ENCODE results near the gene C2CD5. TPM values are rescaled to one million over a fixed set of nuclear protein-coding genes. Genes with fewer than 3 reads are reported as not detected.

C2CD5 gene
- total RNA-seq, 4 donors from 2014 or later: 52.7 to 77.4 (median 55.8) TPM

DNA sequence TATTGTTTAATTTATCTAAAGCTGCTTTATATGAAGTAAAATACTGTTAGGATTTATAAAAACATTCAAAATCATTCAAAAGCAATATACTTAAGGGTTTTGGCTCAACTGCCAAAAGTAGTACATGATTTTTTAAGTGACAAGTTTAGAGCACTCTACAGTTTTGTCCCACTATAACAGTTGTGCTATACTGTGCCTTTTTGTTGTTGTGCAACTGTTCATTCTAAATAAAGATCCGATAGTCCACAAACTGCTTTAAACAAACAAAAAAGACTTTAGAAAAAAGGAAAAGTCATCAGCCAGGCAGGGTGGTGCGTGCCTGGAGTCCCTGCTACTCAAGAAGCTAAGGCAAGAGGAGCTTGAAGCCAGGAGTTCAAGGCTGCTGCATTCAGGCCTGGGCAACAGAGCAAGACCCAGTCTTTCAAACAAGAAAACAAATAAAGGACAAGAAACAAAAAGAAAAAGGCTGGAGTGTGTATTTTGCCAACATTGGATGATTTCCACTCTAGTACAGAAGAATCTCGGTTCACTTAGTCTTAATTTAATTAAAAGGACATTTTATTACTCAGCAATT is 7.3 kb downstream of the C2CD5 start:
- H3K27ac ChIP-seq: no peak overlapping the region
- intact Hi-C loops (cut with DNase I): no loop called here

DNA sequence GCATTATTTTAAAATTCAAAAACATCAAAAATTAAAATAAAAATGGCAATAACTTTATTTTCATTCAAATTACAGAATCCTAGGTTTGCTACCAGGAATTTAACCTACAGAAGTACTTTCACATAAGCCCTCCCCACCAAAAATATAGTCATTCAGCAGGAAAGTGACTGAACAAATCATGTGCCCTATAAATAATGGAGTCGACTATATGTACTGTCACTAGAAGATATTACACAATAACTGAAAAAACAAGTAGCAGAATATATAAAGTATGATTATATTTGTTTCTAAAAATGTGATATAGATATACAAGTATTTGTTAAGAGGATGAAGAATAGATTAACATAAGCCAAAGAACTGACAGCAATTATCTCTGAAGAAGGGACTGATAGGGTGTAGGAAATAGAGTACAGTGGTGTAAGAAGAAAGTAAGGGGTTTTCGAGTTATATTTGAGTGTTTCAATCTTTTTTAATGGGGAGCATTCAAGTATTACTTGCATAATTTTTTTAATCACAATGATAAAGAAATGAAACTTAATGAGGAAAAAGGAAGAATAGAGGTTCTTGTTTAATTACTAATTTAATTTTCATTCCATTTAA is 7.9 kb downstream of the C2CD5 start:
- no peaks in the 10 kb centered on the region for H3K27me3 ChIP-seq

More for the DNA sequence above, 7.3 kb downstream of the C2CD5 start:
- peaks cover 12% of the 10 kb centered on the region in 2 donors for H3K4me1 ChIP-seq
- no peak for TF ChIP-seq POLR2A (IDR thresholded peaks at IDR 0.05)
- TF ChIP-seq, protein P1, sequence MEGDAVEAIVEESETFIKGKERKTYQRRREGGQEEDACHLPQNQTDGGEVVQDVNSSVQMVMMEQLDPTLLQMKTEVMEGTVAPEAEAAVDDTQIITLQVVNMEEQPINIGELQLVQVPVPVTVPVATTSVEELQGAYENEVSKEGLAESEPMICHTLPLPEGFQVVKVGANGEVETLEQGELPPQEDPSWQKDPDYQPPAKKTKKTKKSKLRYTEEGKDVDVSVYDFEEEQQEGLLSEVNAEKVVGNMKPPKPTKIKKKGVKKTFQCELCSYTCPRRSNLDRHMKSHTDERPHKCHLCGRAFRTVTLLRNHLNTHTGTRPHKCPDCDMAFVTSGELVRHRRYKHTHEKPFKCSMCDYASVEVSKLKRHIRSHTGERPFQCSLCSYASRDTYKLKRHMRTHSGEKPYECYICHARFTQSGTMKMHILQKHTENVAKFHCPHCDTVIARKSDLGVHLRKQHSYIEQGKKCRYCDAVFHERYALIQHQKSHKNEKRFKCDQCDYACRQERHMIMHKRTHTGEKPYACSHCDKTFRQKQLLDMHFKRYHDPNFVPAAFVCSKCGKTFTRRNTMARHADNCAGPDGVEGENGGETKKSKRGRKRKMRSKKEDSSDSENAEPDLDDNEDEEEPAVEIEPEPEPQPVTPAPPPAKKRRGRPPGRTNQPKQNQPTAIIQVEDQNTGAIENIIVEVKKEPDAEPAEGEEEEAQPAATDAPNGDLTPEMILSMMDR (IDR thresholded peaks at IDR 0.05): no peak
- WGBS, 2 donors: 63 to 65% methylated on average over 3 of the region's 3 CpGs
- no peaks in the 10 kb centered on the region for H3K27me3 ChIP-seq
- H3K9me3 ChIP-seq: no peaks in the 10 kb centered on the region
- peak in 1 of 2 donors; percentile 8 for DNase-seq
- no peak overlapping the region for H3K4me3 ChIP-seq (replicated peaks in 1 of 3)
- H3K36me3 ChIP-seq: peaks cover 0 to 7% of the 10 kb centered on the region in 2 donors

DNA sequence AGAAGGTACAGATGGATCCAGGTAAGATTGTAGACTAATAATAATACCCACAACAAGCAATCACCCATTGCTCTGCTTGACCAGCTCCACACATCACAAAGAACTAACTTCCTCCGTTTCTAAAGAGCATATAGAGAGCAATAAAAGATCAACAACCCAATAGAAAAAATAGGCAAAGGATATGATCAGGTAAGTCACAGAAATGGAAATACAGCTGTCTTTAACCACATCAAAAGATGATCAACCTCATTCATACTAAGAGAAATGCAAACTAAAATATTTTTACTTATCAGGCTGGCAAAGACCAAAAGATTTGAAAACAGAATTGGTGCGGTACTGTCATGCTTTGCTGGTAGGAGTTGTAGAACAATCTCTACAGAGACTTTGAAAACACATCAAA is 8.9 kb downstream of the C2CD5 start:
- Histone ChIP-seq H3K27ac (no peak overlapping the region), H3K9me3 (no peaks in the 10 kb centered on the region), H3K27me3 (no peaks in the 10 kb centered on the region), H3K4me3 (replicated peaks in 1 of 3) (no peak overlapping the region), H3K4me1 (peaks cover 0 to 12% of the 10 kb centered on the region in 2 donors), H3K36me3 (peaks cover 0 to 7% of the 10 kb centered on the region in 2 donors)
- no peak for TF ChIP-seq POLR2A (IDR thresholded peaks at IDR 0.05)
- TF ChIP-seq, protein P1 (IDR thresholded peaks at IDR 0.05): no peak
- 75 to 83% methylated on average over 2 of the region's 2 CpGs for WGBS, 2 donors
- intact Hi-C loops (cut with DNase I): no loop called here
- no peak for DNase-seq

More for the DNA sequence above, 7.9 kb downstream of the C2CD5 start:
- no peaks in the 10 kb centered on the region for H3K9me3 ChIP-seq
- intact Hi-C loops (cut with DNase I): no loop called here
- peaks cover 6 to 12% of the 10 kb centered on the region in 2 donors for H3K4me1 ChIP-seq
- WGBS, 2 donors: 87 to 91% methylated on average over 2 of the region's 2 CpGs
- no peak for DNase-seq
- TF ChIP-seq, protein P1 (IDR thresholded peaks at IDR 0.05): no peak
- TF ChIP-seq POLR2A (IDR thresholded peaks at IDR 0.05): no peak
- peaks cover 0 to 7% of the 10 kb centered on the region in 2 donors for H3K36me3 ChIP-seq
- H3K4me3 ChIP-seq (replicated peaks in 1 of 3): no peak overlapping the region
- no peak overlapping the region for H3K27ac ChIP-seq

DNA sequence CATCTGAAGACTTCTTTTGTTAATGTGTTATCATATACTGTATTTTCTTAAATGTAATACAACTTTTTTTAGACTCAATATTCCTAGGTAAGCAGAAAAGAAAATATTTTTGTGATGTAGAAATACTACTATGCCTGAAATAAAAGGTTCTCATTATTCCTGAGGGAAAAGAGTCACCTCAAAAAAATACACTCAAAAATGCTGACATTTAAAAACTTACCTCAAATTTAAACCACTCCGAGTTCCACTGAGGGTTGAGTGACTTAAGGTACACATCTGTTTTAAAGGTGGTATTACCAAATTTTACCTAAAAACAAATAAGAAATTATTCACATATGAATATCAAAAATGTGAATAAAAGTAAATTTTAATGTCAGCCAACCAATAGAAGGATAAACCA is 9.3 kb downstream of the C2CD5 start:
- Histone ChIP-seq H3K4me3 (replicated peaks in 1 of 3) (no peak overlapping the region), H3K27me3 (no peaks in the 10 kb centered on the region), H3K36me3 (peaks cover 0 to 7% of the 10 kb centered on the region in 2 donors), H3K9me3 (no peaks in the 10 kb centered on the region), H3K4me1 (peaks cover 0 to 12% of the 10 kb centered on the region in 2 donors), H3K27ac (no peak overlapping the region)
- intact Hi-C loops (cut with DNase I): no loop called here
- TF ChIP-seq, protein P1 (IDR thresholded peaks at IDR 0.05): no peak
- no peak for TF ChIP-seq POLR2A (IDR thresholded peaks at IDR 0.05)
- 92 to 97% methylated on average over 1 of the region's 1 CpG for WGBS, 2 donors
- DNase-seq: no peak

- no peak for DNase-seq
- Histone ChIP-seq H3K27me3 (no peaks in the 10 kb centered on the region), H3K36me3 (peaks cover 0 to 7% of the 10 kb centered on the region in 2 donors), H3K4me3 (replicated peaks in 1 of 3) (no peak overlapping the region), H3K9me3 (no peaks in the 10 kb centered on the region), H3K4me1 (peaks cover 4 to 20% of the 10 kb centered on the region in 2 donors), H3K27ac (no peak overlapping the region)
- TF ChIP-seq, protein P1 (IDR thresholded peaks at IDR 0.05): no peak
- WGBS, 2 donors: 88% methylated on average over 4 of the region's 4 CpGs
- intact Hi-C loops (cut with DNase I): no loop called here
Observed at GRCh38 chr12:22533155-22533554, 11.2 kb downstream of the C2CD5 start.
